Thoracic aorta (tissue), 2 donors: ENCODE measurements around the gene NR2F1-AS1. TPM values are rescaled to one million over a fixed set of nuclear protein-coding genes. Genes with fewer than 3 reads are reported as not detected.
"Not testable (repeated sequence)": the region's sequence is repeated elsewhere in the genome, so short reads cannot be mapped to it uniquely, and the experiment has no call there.

ENCODE experiments used
- ATAC-seq: fragments of 150-250 bp; one replicate; pipeline ENCODE4 v1.8.0; 2017; ENCODE audit warnings: low read depth; ENCODE audit not compliant: insufficient number of reproducible peaks, low FRiP score
- DNase-seq: peaks from one replicate; pipeline ENCODE4 v3.0.0-alpha.2; 2020; ENCODE audit warnings: low spot score
- H3K27ac ChIP-seq, 2 donors: fragments of 200-600 bp; sonication (generic); 1 replicate in 1 of 2; 2 replicates in 1 of 2; pipeline ENCODE4 v1.5.1; 2016; ENCODE audit warnings: mild to moderate bottlenecking in 2 of 2, moderate library complexity in 2 of 2
- H3K27me3 ChIP-seq: fragments of 200-600 bp; sonication (generic); replicated peaks from 2 replicates; pipeline ENCODE4 v1.6.0; 2016; ENCODE audit warnings: mild to moderate bottlenecking; ENCODE audit not compliant: insufficient read depth
- H3K36me3 ChIP-seq: fragments of 200-600 bp; sonication (generic); one replicate; pipeline ENCODE4 v1.5.1; 2016
- H3K4me1 ChIP-seq, 2 donors: fragments of 200-600 bp; sonication (generic); 1 replicate in 1 of 2; 2 replicates in 1 of 2; pipeline versions ENCODE4 v1.5.1 to v1.6.0; 2016; ENCODE audit warnings: low read depth in 2 of 2, mild to moderate bottlenecking in 1 of 2; ENCODE audit not compliant: control insufficient read depth in 1 of 2
- H3K4me3 ChIP-seq: fragments of 200-600 bp; sonication (generic); 2 replicates; pipeline ENCODE4 v1.5.1; 2016; ENCODE audit warnings: mild to moderate bottlenecking
- H3K9me3 ChIP-seq: fragments of 200-600 bp; sonication (generic); 2 replicates; pipeline ENCODE4 v1.5.1; 2016
- total RNA-seq, 2 donors: library from RNA; depleted of rRNA; stranded (reverse); fragments of >200 nt; gene quantifications; one replicate each; pipeline versions ENCODE4 v1.1.0 to v1.2.3, GENCODE V29; 2016
- TF ChIP-seq, protein P1 (sequence below): fragments of 200-600 bp; sonication (generic); IDR thresholded peaks from one replicate; pipeline ENCODE4 v1.5.1; 2019; ENCODE audit warnings: antibody characterized with exemption

The NR2F1-AS1 gene
- total RNA-seq, 2 donors from 2014 or later: 0.54 to 8.7 TPM

DNA sequence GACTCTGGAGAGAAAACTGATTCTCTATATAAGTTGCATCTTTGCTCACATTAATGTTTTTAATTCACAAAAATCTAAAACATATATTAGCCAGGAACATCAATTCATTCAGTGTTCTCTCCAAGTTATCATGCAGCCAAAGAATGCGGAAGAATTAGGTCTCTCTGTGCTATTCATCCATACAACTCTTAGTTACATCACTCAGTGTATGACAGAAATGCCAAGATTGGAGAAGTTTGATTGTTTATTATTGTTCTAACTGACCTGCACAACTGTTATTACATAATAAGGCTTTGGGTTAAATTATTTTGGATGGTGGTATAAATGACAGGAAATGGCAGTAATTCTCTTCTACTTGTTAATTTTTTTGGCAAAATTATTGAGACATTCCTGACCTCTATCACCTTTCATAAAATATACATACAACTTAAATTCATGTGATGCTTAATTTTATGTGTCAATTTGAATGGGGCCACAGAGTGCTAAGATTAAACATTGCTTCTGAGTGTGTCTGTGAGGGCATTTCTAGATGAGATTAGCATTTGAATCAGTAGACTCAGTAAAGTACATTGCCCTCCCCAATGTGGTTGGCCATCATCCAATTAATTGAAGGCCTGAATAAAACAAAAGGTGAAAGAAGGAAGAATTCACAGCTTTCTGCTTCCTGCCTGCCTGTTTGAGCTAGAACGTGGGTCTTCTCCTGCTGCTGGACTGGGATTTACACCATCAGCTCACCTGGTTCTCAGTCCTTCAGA is 70.2 kb downstream of the NR2F1-AS1 start:
- Histone ChIP-seq H3K27ac (no peak overlapping the region), H3K27me3 (no peaks in the 10 kb centered on the region), H3K9me3 (no peaks in the 10 kb centered on the region), H3K4me3 (no peak overlapping the region), H3K36me3 (no peaks in the 10 kb centered on the region), H3K4me1 (no peaks in the 10 kb centered on the region)
- ATAC-seq (no peak), DNase-seq (no peak)
- TF ChIP-seq, protein P1, sequence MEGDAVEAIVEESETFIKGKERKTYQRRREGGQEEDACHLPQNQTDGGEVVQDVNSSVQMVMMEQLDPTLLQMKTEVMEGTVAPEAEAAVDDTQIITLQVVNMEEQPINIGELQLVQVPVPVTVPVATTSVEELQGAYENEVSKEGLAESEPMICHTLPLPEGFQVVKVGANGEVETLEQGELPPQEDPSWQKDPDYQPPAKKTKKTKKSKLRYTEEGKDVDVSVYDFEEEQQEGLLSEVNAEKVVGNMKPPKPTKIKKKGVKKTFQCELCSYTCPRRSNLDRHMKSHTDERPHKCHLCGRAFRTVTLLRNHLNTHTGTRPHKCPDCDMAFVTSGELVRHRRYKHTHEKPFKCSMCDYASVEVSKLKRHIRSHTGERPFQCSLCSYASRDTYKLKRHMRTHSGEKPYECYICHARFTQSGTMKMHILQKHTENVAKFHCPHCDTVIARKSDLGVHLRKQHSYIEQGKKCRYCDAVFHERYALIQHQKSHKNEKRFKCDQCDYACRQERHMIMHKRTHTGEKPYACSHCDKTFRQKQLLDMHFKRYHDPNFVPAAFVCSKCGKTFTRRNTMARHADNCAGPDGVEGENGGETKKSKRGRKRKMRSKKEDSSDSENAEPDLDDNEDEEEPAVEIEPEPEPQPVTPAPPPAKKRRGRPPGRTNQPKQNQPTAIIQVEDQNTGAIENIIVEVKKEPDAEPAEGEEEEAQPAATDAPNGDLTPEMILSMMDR: no peak

DNA sequence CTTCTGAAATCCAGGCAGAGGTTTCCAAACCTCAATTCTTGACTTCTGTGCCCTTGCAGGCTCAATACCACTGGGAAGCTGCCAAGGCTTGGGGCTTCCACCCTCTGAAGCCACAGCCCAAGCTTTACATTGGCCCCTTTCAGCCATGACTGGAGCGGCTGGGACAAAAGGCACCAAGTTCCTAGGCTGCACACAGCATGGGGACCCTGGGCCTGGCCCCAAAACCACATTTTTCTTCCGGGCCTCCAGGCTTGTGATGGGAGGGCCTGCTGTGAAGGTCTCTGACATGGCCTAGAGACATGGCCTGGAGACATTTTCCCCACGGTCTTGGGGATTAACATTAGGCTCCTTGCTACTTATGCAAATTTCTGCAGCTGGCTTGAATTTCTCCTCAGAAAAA is 75.5 kb downstream of the NR2F1-AS1 start:
- not testable (repeated sequence) for H3K9me3 ChIP-seq, H3K27ac ChIP-seq, DNase-seq, H3K4me3 ChIP-seq, H3K4me1 ChIP-seq, H3K36me3 ChIP-seq, H3K27me3 ChIP-seq, ATAC-seq

DNA sequence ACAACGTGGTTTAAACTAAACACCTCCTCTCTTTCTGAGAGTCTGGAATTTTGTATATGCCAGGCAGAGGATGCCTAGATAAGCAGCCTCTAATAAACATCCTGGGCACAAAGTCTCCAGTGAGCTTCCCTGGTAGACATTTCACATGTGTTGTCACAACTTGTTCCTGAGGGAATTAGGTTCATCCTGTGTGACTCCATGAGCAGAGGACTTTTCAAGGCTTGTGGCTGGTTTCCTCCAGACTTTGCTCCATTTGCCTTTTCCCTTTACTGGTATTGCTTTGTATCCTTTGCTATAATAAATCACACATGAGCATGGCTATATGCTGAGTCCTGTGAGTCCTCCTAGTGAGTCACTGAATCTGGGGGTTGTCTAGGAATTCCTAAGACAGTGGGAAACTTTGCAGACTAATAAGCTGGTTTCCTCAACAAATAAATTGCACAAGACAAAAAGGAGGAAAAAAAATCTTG is 77.4 kb downstream of the NR2F1-AS1 start:
- TF ChIP-seq, protein P1: no peak
- Histone ChIP-seq H3K27ac (no peak overlapping the region), H3K36me3 (no peaks in the 10 kb centered on the region), H3K4me1 (no peaks in the 10 kb centered on the region), H3K4me3 (no peak overlapping the region), H3K9me3 (no peaks in the 10 kb centered on the region), H3K27me3 (no peaks in the 10 kb centered on the region)
- ATAC-seq (no peak), DNase-seq (no peak)

DNA sequence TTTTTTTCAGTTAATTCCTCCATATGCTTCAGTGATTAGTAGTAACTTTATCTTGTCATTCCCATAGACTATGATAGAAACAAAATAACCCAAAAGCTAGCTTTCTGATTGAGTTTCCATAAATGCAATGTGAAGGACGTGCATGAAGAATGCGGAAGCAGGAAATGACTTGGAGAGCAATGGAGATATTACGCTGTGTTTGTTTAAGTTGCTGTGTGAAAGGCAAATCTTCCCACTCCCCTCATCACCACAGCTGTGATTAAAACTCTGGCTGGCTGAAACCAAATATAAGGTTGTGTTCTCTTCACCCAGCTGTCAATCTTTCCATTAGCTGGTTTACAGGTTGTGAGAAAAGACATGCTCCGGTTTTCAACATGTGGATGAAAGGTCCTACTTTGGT is 83.9 kb downstream of the NR2F1-AS1 start:
- DNase-seq (no peak), ATAC-seq (no peak)
- TF ChIP-seq, protein P1: no peak
- H3K4me1 ChIP-seq: no peaks in the 10 kb centered on the region
- H3K27me3 ChIP-seq: no peaks in the 10 kb centered on the region
- no peak overlapping the region for H3K27ac ChIP-seq
- H3K36me3 ChIP-seq: no peaks in the 10 kb centered on the region
- no peak overlapping the region for H3K4me3 ChIP-seq
- no peaks in the 10 kb centered on the region for H3K9me3 ChIP-seq

DNA sequence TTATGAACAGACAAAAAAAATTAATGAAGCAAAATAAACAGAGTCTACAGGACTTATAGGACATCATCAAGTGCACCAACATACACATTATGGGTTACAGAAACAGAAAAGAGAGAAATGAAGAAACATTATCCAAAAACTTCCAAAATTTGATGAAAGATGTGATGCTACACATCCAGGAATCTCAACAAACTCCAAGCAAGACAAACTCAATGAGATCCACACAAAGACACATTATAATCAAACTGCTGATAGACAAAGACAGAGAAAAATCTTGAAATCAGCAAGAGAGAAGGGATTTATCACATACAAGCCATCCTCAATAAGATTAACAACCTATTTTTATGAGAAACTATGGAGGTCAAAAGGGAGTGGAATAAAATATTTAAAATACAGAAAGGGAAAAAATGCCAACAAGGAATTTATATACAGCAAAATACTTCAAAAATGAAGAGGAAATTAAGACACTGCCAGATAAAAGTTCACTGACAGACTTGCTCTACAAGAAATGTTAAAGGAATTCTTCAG is 101.0 kb downstream of the NR2F1-AS1 start:
- DNase-seq: no peak
- Histone ChIP-seq H3K27me3 (no peaks in the 10 kb centered on the region), H3K36me3 (no peaks in the 10 kb centered on the region), H3K4me3 (no peak overlapping the region), H3K4me1 (no peaks in the 10 kb centered on the region), H3K9me3 (no peaks in the 10 kb centered on the region), H3K27ac (no peak overlapping the region)
- TF ChIP-seq, protein P1: no peak
- ATAC-seq: no peak
